H1 (cell line): Measurements from ENCODE around the gene ACOT6. TPM values are rescaled to one million over a fixed set of nuclear protein-coding genes. Genes with fewer than 3 reads are reported as not detected.

Source experiments
- CTCF ChIP-seq, 3 experiments: IDR thresholded peaks; 1 replicate in 2 of 3; 2 replicates in 1 of 3; pipeline versions ENCODE4 v1.5.1 to v1.6.1; 2011; ENCODE audit warnings: low read length in 3 of 3, mild to moderate bottlenecking in 3 of 3, inconsistent platforms in 2 of 3, low read depth in 1 of 3, moderate library complexity in 1 of 3; ENCODE audit not compliant: insufficient read depth in 1 of 3; ENCODE audit errors: control extremely low read depth in 1 of 3
- KDM1A ChIP-seq: fragments of 200-600, 300-600 bp; sonication (generic); IDR thresholded peaks from 2 replicates; pipeline ENCODE4 v1.7.1; 2016; ENCODE audit warnings: mild to moderate bottlenecking, low read length, borderline replicate concordance
- MAX ChIP-seq: IDR thresholded peaks from 2 replicates; pipeline ENCODE4 v1.6.1; 2012; ENCODE audit warnings: inconsistent platforms
- RFX5 ChIP-seq: IDR thresholded peaks from 2 replicates; pipeline ENCODE4 v1.6.1; 2011; ENCODE audit warnings: low read depth, low read length, improper control_type of control experiment, borderline replicate concordance
- TEAD4 ChIP-seq: IDR thresholded peaks from 2 replicates; pipeline ENCODE4 v1.6.1; 2012; ENCODE audit warnings: low read depth, low read length, inconsistent platforms, mixed read lengths
- polyA plus RNA-seq, 7 experiments: library from polyadenylated mRNA; depleted of rRNA in 3 of 7; stranded (reverse) in 5 of 7; unstranded in 2 of 7; fragments of >200 nt in 5 of 7; fragments of 200-250 nt in 2 of 7; gene quantifications; 1 replicate in 5 of 7; 2 replicates in 1 of 7; 4 replicates in 1 of 7; pipeline versions ENCODE4 v1.2.1 to v1.2.3, GENCODE V29; 2011 to 2013; ENCODE audit warnings: missing spikeins in 2 of 7, mixed read lengths in 2 of 7
- total RNA-seq: library from RNA; stranded (reverse); fragmentation: NEBNext Ultra II Directional; extraction: Animal tissue kit (Norgen Biotek cat#: 25700); gene quantifications from 2 replicates; pipeline ENCODE4 v1.2.1, GENCODE V29; 2021
- TF ChIP-seq, protein P1 (sequence below): IDR thresholded peaks from 2 replicates; pipeline ENCODE4 v1.6.1; 2011; ENCODE audit warnings: low read length, improper control_type of control experiment

The ACOT6 gene
- total and polyA plus RNA-seq, 2 of the 8 experiments (the other 6 are each of a cell fraction or from before 2014, with no cell fraction given): not detected

DNA sequence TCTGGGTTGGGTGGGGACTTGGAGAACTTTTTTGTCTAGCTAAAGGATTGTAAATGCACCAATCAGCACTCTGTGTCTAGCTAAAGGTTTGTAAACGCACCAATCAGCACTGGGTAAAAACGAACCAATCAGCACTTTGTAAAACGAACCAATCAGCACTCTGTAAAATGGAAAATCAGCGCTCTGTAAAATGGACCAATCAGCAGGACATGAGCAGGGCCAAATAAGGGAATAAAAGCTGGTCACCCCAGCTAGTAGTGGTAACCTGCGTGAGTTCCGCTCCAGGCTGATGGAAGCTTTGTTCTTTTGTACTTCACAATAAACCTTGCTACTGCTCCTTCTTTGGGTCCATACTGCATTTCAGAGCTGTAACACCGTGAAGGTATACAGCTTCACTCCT, 45.0 kb upstream of the ACOT6 start (continued):
- TF ChIP-seq KDM1A: no peak
- no peak for TF ChIP-seq TEAD4
- TF ChIP-seq CTCF (IDR thresholded peaks at IDR 0.05; ENCODE audit: control extremely low read depth in 1 of 3, insufficient read depth in 1 of 3, low read depth in 1 of 3, low read length in 3 of 3): no peak
- no peak for TF ChIP-seq RFX5
- TF ChIP-seq, protein P1, sequence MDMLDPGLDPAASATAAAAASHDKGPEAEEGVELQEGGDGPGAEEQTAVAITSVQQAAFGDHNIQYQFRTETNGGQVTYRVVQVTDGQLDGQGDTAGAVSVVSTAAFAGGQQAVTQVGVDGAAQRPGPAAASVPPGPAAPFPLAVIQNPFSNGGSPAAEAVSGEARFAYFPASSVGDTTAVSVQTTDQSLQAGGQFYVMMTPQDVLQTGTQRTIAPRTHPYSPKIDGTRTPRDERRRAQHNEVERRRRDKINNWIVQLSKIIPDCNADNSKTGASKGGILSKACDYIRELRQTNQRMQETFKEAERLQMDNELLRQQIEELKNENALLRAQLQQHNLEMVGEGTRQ: no peak
- TF ChIP-seq MAX: no peak
